H9 (cell line): Measurements from ENCODE around the gene MTSS2. TPM values are rescaled to one million over a fixed set of nuclear protein-coding genes. Genes with fewer than 3 reads are reported as not detected.
A peak's percentile ranks its signal among the peaks of the same experiment; 100 is the strongest.

Experiments
- DNase-seq: peaks from one replicate; pipeline ENCODE4 v3.0.0-alpha.2; 2017
- H2AFZ ChIP-seq: one replicate; pipeline ENCODE4 v1.6.1; 2013; ENCODE audit warnings: mild to moderate bottlenecking, low read length, control low read depth, moderate library complexity
- H2AK5ac ChIP-seq: 2 replicates; pipeline ENCODE4 v1.6.1; 2013; ENCODE audit warnings: low read length, control low read depth, mixed read lengths; ENCODE audit not compliant: insufficient read length
- H2BK120ac ChIP-seq: one replicate; pipeline ENCODE4 v1.6.1; 2013; ENCODE audit warnings: low read depth, mild to moderate bottlenecking, low read length, control low read depth, inconsistent platforms; ENCODE audit not compliant: poor library complexity, severe bottlenecking
- H2BK12ac ChIP-seq: 2 replicates; pipeline ENCODE4 v1.6.1; 2013; ENCODE audit warnings: low read length, control low read depth, mixed read lengths, low read depth; ENCODE audit not compliant: insufficient read length
- H2BK15ac ChIP-seq: 2 replicates; pipeline ENCODE4 v1.6.1; 2013; ENCODE audit warnings: low read depth, low read length, control low read depth
- H2BK20ac ChIP-seq: one replicate; pipeline ENCODE4 v1.6.1; 2013; ENCODE audit warnings: low read depth, mild to moderate bottlenecking, low read length, control low read depth, inconsistent platforms; ENCODE audit not compliant: poor library complexity, severe bottlenecking
- H2BK5ac ChIP-seq: 2 replicates; pipeline ENCODE4 v1.6.1; 2013; ENCODE audit warnings: low read length, control low read depth, mixed read lengths; ENCODE audit not compliant: insufficient read length
- H3K14ac ChIP-seq: 2 replicates; pipeline ENCODE4 v1.6.1; 2013; ENCODE audit warnings: low read length, control low read depth; ENCODE audit not compliant: insufficient read depth
- H3K18ac ChIP-seq: 2 replicates; pipeline ENCODE4 v1.6.1; 2013; ENCODE audit warnings: low read depth, mild to moderate bottlenecking, mixed read lengths, low read length, control low read depth; ENCODE audit not compliant: insufficient read length
- H3K23ac ChIP-seq: 2 replicates; pipeline ENCODE4 v1.6.1; 2013; ENCODE audit warnings: low read length, control low read depth, mixed read lengths, low read depth; ENCODE audit not compliant: insufficient read length
- H3K23me2 ChIP-seq: 2 replicates; pipeline ENCODE4 v1.6.1; 2013; ENCODE audit warnings: low read depth, mild to moderate bottlenecking, mixed read lengths, low read length, control low read depth; ENCODE audit not compliant: insufficient read length, poor library complexity, severe bottlenecking
- H3K27ac ChIP-seq: 2 replicates; pipeline ENCODE4 v1.5.1; 2013; ENCODE audit warnings: low read length, control low read depth, mixed read lengths, low read depth; ENCODE audit not compliant: insufficient read length
- H3K27me3 ChIP-seq: 2 replicates; pipeline ENCODE4 v1.6.1; 2013; ENCODE audit warnings: low read length, control low read depth, inconsistent platforms; ENCODE audit not compliant: insufficient read depth
- H3K4ac ChIP-seq: 2 replicates; pipeline ENCODE4 v1.6.1; 2013; ENCODE audit warnings: low read depth, mild to moderate bottlenecking, control low read depth, inconsistent platforms, low read length, moderate library complexity
- H3K4me1 ChIP-seq: 2 replicates; pipeline ENCODE4 v1.6.1; 2013; ENCODE audit warnings: low read length, control low read depth, inconsistent platforms; ENCODE audit not compliant: insufficient read depth
- H3K4me2 ChIP-seq: 2 replicates; pipeline ENCODE4 v1.6.1; 2013; ENCODE audit warnings: low read length, control low read depth, mixed read lengths; ENCODE audit not compliant: insufficient read length, insufficient read depth
- H3K56ac ChIP-seq: 2 replicates; pipeline ENCODE4 v1.6.1; 2013; ENCODE audit warnings: low read depth, mild to moderate bottlenecking, mixed read lengths, low read length, control low read depth; ENCODE audit not compliant: insufficient read length
- H3K79me1 ChIP-seq: 2 replicates; pipeline ENCODE4 v1.6.1; 2013; ENCODE audit warnings: low read depth, mild to moderate bottlenecking, moderate library complexity, low read length, control low read depth, inconsistent platforms; ENCODE audit not compliant: insufficient read depth, poor library complexity, severe bottlenecking
- H3K79me2 ChIP-seq: 2 replicates; pipeline ENCODE4 v1.6.1; 2013; ENCODE audit warnings: low read length, control low read depth, inconsistent platforms; ENCODE audit not compliant: insufficient read depth
- H3K9ac ChIP-seq: 2 replicates; pipeline ENCODE4 v1.6.1; 2013; ENCODE audit warnings: low read length, control low read depth, mixed read lengths; ENCODE audit not compliant: insufficient read length; ENCODE audit errors: extremely low read depth
- H3K9me3 ChIP-seq: one replicate; pipeline ENCODE4 v1.6.1; 2013; ENCODE audit warnings: low read depth, low read length, inconsistent platforms; ENCODE audit not compliant: control insufficient read depth
- H3T11ph ChIP-seq: one replicate; pipeline ENCODE4 v1.6.1; 2013; ENCODE audit warnings: mild to moderate bottlenecking, low read length, control low read depth, inconsistent platforms
- H4K20me1 ChIP-seq: one replicate; pipeline ENCODE4 v1.6.1; 2013; ENCODE audit not compliant: control insufficient read depth, insufficient read length, insufficient read depth
- H4K5ac ChIP-seq: 2 replicates; pipeline ENCODE4 v1.6.1; 2013; ENCODE audit warnings: low read depth, mild to moderate bottlenecking, mixed read lengths, low read length, control low read depth; ENCODE audit not compliant: insufficient read length
- H4K8ac ChIP-seq: replicated peaks from 2 replicates; pipeline ENCODE4 v1.6.1; 2013; ENCODE audit warnings: low read length, control low read depth, mixed read lengths, low read depth; ENCODE audit not compliant: insufficient read length
- H4K91ac ChIP-seq: 2 replicates; pipeline ENCODE4 v1.6.1; 2013; ENCODE audit warnings: low read depth, mild to moderate bottlenecking, moderate library complexity, mixed read lengths, low read length, control low read depth; ENCODE audit not compliant: insufficient read length
- H3K27ac Mint-ChIP-seq, 3 experiments: 2 replicates in 2 of 3; 3 replicates in 1 of 3; pipeline ENCODE4 v1.8.0; 2020 to 2021; ENCODE audit warnings: mixed read lengths in 3 of 3, mild to moderate bottlenecking in 1 of 3, moderate library complexity in 1 of 3
- H3K27me3 Mint-ChIP-seq: 2 replicates; pipeline ENCODE4 v1.8.0; 2021; ENCODE audit warnings: low read depth, mild to moderate bottlenecking, moderate library complexity, mixed read lengths
- H3K36me3 Mint-ChIP-seq, 3 experiments: 2 replicates in 2 of 3; 3 replicates in 1 of 3; pipeline ENCODE4 v1.8.0; 2020 to 2021; ENCODE audit warnings: low read depth in 3 of 3, mixed read lengths in 3 of 3; ENCODE audit not compliant: insufficient read depth in 1 of 3
- H3K4me1 Mint-ChIP-seq, 2 experiments: 2 replicates each; pipeline ENCODE4 v1.8.0; 2020; ENCODE audit warnings: mixed read lengths in 2 of 2
- H3K4me3 Mint-ChIP-seq, 2 experiments: 2 replicates in 1 of 2; 3 replicates in 1 of 2; pipeline ENCODE4 v1.8.0; 2020 to 2021; ENCODE audit warnings: mild to moderate bottlenecking in 2 of 2, mixed read lengths in 2 of 2, moderate library complexity in 1 of 2
- H3K9me3 Mint-ChIP-seq, 2 experiments: 2 replicates in 1 of 2; 3 replicates in 1 of 2; pipeline ENCODE4 v1.8.0; 2020; ENCODE audit warnings: mild to moderate bottlenecking in 2 of 2, mixed read lengths in 2 of 2, moderate library complexity in 1 of 2
- WGBS: extraction: QIAGEN DNeasy Blood & Tissue Kit; methylation state at CpG from one replicate; pipeline ENCODE4 v1.1.7; 2013; ENCODE audit warnings: missing lambda C conversion rate, low lambda C conversion rate, mixed read lengths; ENCODE audit not compliant: insufficient read length; ENCODE audit errors: extremely low coverage; 5-methylcytosine and 5-hydroxymethylcytosine counted together
- total RNA-seq: library from RNA; stranded (reverse); gene quantifications from 2 replicates; pipeline ENCODE4 v1.2.1, GENCODE V29; 2021
- TF ChIP-seq, protein P1 (sequence below): fragments of 200-600 bp; sonication (generic); conservative IDR thresholded peaks from 3 replicates; pipeline ENCODE4 v1.8.0; 2021; ENCODE audit warnings: antibody characterized with exemption, mild to moderate bottlenecking

MTSS2 gene
- total RNA-seq, 1 experiment from 2014 or later, result 41.0 TPM

DNA sequence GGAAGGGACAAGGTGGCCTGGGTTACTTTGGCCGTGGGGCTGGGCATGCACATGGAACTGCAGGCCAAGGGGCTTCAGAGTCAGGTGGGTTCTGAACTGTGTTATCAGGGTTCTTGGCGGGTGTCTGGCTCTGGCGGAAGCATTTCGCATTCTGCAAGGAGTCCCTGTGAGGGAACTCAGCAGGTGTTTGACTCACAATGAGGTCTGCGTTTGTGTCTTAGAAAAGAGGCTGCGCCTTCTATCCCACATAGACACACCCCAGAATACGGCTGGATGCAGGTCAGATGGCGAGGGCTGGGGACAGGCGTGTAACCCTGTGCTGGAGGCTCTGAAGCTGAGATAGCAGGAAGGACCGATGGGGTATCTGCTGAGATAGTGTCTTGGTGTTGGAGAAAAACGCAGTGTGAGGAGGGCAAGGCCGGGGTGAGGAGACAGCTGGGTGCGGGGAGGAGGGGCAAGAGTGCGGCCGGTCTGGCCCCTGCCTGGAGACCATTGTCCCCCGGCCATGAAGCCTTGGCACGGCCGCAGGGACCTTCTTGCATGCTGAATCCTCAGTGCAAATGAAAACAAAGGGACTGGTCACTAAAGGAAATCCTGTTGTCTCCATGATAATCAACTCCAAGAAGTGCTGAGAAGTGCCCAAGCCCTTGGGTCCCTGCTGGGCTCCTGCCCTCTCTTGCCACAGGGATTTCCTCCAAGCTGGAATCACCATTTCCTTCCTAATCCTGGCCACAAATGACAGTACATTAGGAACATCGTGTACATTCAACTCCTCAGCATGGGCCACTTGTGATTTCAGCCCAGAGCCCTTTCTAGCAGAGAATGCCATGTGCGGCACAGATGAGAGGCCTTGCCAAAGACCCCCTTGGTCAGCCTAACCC is 22.8 kb upstream of the MTSS2 start:
- peak overlapping the region; percentile 21; the same call in 1 of the 2 replicates for H3K14ac ChIP-seq
- peaks cover 7% of the 10 kb centered on the region; the same call in 1 of the 2 replicates for H3K4me1 ChIP-seq
- WGBS, result no CpG with 5 or more reads among the region's 20 CpGs
- H3K27ac Mint-ChIP-seq, result peak overlapping the region; percentile 72 to 98 (median 83); a peak in 6 of 7 replicates
- no peak overlapping the region for H2BK12ac ChIP-seq
- no peak overlapping the region for H3K4ac ChIP-seq
- no peaks in the 10 kb centered on the region for H3K27me3 ChIP-seq
- no peak overlapping the region for H3K18ac ChIP-seq
- H4K20me1 ChIP-seq, result no peaks in the 10 kb centered on the region
- no peaks in the 10 kb centered on the region for H3K9me3 ChIP-seq
- H2BK20ac ChIP-seq, result no peak overlapping the region
- no peak overlapping the region for H3K4me2 ChIP-seq
- H3K27me3 Mint-ChIP-seq, result no peaks in the 10 kb centered on the region; the same call in 1 of the 2 replicates
- H2BK15ac ChIP-seq, result no peak overlapping the region
- H3K23ac ChIP-seq, result no peak overlapping the region
- no peak overlapping the region for H2BK5ac ChIP-seq
- H3K9ac ChIP-seq, result no peak overlapping the region
- peaks cover 49 to 54% of the 10 kb centered on the region in 2 experiments for H3K4me1 Mint-ChIP-seq
- TF ChIP-seq, protein P1, sequence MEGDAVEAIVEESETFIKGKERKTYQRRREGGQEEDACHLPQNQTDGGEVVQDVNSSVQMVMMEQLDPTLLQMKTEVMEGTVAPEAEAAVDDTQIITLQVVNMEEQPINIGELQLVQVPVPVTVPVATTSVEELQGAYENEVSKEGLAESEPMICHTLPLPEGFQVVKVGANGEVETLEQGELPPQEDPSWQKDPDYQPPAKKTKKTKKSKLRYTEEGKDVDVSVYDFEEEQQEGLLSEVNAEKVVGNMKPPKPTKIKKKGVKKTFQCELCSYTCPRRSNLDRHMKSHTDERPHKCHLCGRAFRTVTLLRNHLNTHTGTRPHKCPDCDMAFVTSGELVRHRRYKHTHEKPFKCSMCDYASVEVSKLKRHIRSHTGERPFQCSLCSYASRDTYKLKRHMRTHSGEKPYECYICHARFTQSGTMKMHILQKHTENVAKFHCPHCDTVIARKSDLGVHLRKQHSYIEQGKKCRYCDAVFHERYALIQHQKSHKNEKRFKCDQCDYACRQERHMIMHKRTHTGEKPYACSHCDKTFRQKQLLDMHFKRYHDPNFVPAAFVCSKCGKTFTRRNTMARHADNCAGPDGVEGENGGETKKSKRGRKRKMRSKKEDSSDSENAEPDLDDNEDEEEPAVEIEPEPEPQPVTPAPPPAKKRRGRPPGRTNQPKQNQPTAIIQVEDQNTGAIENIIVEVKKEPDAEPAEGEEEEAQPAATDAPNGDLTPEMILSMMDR, result no peak
- no peak overlapping the region for H2BK120ac ChIP-seq
- H3K79me1 ChIP-seq, result no peaks in the 10 kb centered on the region
- H4K8ac ChIP-seq, result no peak overlapping the region
- H4K5ac ChIP-seq, result no peak overlapping the region
- no peak for DNase-seq
- H2AK5ac ChIP-seq, result no peak overlapping the region
- H3K4me3 Mint-ChIP-seq, result no peak overlapping the region; a peak in 1 of 5 replicates
- no peak overlapping the region for H4K91ac ChIP-seq
- H3K79me2 ChIP-seq, result no peaks in the 10 kb centered on the region
- H3K27ac ChIP-seq, result no peak overlapping the region
- H3T11ph ChIP-seq, result no peak overlapping the region
- no peak overlapping the region for H3K56ac ChIP-seq
- no peak overlapping the region for H2AFZ ChIP-seq
- H3K23me2 ChIP-seq, result no peaks in the 10 kb centered on the region
- H3K9me3 Mint-ChIP-seq, result no peaks in the 10 kb centered on the region; a peak in 1 of 5 replicates
- peaks cover 4 to 9% (median 7%) of the 10 kb centered on the region in 3 experiments; a peak in 4 of 7 replicates for H3K36me3 Mint-ChIP-seq
